Endothelial cell of umbilical vein (primary cell): Measurements from ENCODE around the gene PIK3AP1. TPM values are rescaled to one million over a fixed set of nuclear protein-coding genes. Genes with fewer than 3 reads are reported as not detected.

Experiments used
- BruUV-seq: library from RNA; stranded (reverse); fragments of 400-500 nt; replicated peaks from 2 replicates; lab custom pipeline; 2021; lab: Mats Ljungman, UMichigan
- CTCF ChIA-PET: fragments of 300-600, 350-600 bp; sonication (Branson Sonifier 250); formaldehyde crosslinking; loops from one replicate; lab custom pipeline; 2021; ENCODE audit warnings: antibody characterized with exemption, inconsistent platforms; lab: Charles Lee
- POLR2A ChIA-PET: fragments of 300-600, 350-600 bp; sonication (Branson Sonifier 250); formaldehyde crosslinking; loops from one replicate; lab custom pipeline; 2021; ENCODE audit warnings: antibody characterized with exemption, inconsistent platforms; lab: Charles Lee
- DNase-seq: peaks from one replicate; pipeline ENCODE4 v3.0.0-alpha.2; 2011; ENCODE audit warnings: low read depth, low spot score
- FAIRE-seq: peaks from 2 replicates; lab custom pipeline; 2011; peaks lifted over from hg19 to GRCh38; lab: Jason Lieb, UNC
- H2AFZ ChIP-seq: 2 replicates; pipeline ENCODE4 v1.6.0; 2012; ENCODE audit warnings: low read depth, low read length, control low read depth, inconsistent platforms
- H3K27ac ChIP-seq: 2 replicates; pipeline ENCODE4 v1.5.1; 2011; ENCODE audit warnings: low read depth, mild to moderate bottlenecking, control low read depth, low read length, moderate library complexity; ENCODE audit not compliant: insufficient read depth
- H3K27me3 ChIP-seq, 2 experiments: 2 replicates each; pipeline versions ENCODE4 v1.6.0 to v1.6.1; 2011; ENCODE audit warnings: low read length in 2 of 2, mixed read lengths in 1 of 2; ENCODE audit not compliant: control insufficient read depth in 2 of 2, insufficient read depth in 2 of 2
- H3K36me3 ChIP-seq, 2 experiments: 2 replicates in 1 of 2; 3 replicates in 1 of 2; pipeline ENCODE4 v1.5.1; 2011; ENCODE audit warnings: low read length in 2 of 2, mild to moderate bottlenecking in 1 of 2, moderate library complexity in 1 of 2; ENCODE audit not compliant: control insufficient read depth in 2 of 2, insufficient read depth in 2 of 2; ENCODE audit errors: extremely low read depth in 1 of 2
- H3K4me1 ChIP-seq: 3 replicates; pipeline ENCODE4 v1.5.1; 2011; ENCODE audit warnings: mild to moderate bottlenecking, low read length; ENCODE audit not compliant: control insufficient read depth, insufficient read depth; ENCODE audit errors: extremely low read depth
- H3K4me2 ChIP-seq: 2 replicates; pipeline ENCODE4 v1.6.1; 2011; ENCODE audit warnings: low read length, control low read depth, mixed read lengths; ENCODE audit not compliant: insufficient read depth
- H3K4me3 ChIP-seq, 3 experiments: fragments of 200-600 bp in 1 of 3; sonication (generic), shearing (Covaris generic) in 1 of 3; replicated peaks in 1 of 3; 2 replicates each; pipeline ENCODE4 v1.5.1; 2011 to 2016; ENCODE audit warnings: control low read depth in 3 of 3, low read length in 3 of 3, mild to moderate bottlenecking in 2 of 3, inconsistent platforms in 1 of 3, low read depth in 1 of 3, moderate library complexity in 1 of 3; ENCODE audit not compliant: insufficient read depth in 1 of 3
- H3K79me2 ChIP-seq: 2 replicates; pipeline ENCODE4 v1.6.0; 2012; ENCODE audit warnings: low read length, inconsistent platforms; ENCODE audit not compliant: control insufficient read depth, insufficient read depth
- H3K9ac ChIP-seq: replicated peaks from 2 replicates; pipeline ENCODE3; 2011; ENCODE audit warnings: low read length, control low read depth; ENCODE audit not compliant: insufficient read depth; ENCODE audit errors: extremely low read depth
- H3K9me1 ChIP-seq: replicated peaks from 3 replicates; pipeline ENCODE4 v1.6.0; 2011; ENCODE audit warnings: mild to moderate bottlenecking, low read length; ENCODE audit not compliant: control insufficient read depth, insufficient read depth; ENCODE audit errors: extremely low read depth
- H3K9me3 ChIP-seq: replicated peaks from 2 replicates; pipeline ENCODE4 v1.5.1; 2012; ENCODE audit warnings: low read length, inconsistent platforms; ENCODE audit not compliant: control insufficient read depth, insufficient read depth
- H4K20me1 ChIP-seq: replicated peaks from 2 replicates; pipeline ENCODE3; 2011; ENCODE audit warnings: mild to moderate bottlenecking, low read length; ENCODE audit not compliant: control insufficient read depth, insufficient read depth; ENCODE audit errors: extremely low read depth
- EZH2 ChIP-seq: IDR thresholded peaks from 2 replicates; pipeline ENCODE4 v1.6.1; 2012; ENCODE audit warnings: borderline replicate concordance, low read depth, mild to moderate bottlenecking, moderate library complexity, low read length, inconsistent platforms; ENCODE audit not compliant: severe bottlenecking
- FOS ChIP-seq: IDR thresholded peaks from 2 replicates; pipeline ENCODE4 v1.6.1; 2011; ENCODE audit warnings: mild to moderate bottlenecking, low read length, moderate library complexity, borderline replicate concordance; ENCODE audit not compliant: insufficient read depth
- GATA2 ChIP-seq: IDR thresholded peaks from 2 replicates; pipeline ENCODE4 v1.7.0; 2011; ENCODE audit warnings: low read depth, mild to moderate bottlenecking, moderate library complexity, mixed read lengths, low read length; ENCODE audit not compliant: insufficient read length, insufficient read depth
- JUN ChIP-seq: IDR thresholded peaks from 2 replicates; pipeline ENCODE4 v1.6.1; 2011; ENCODE audit warnings: borderline replicate concordance, low read depth; ENCODE audit not compliant: insufficient read length, insufficient read depth
- MYC ChIP-seq: IDR thresholded peaks from one replicate; pipeline ENCODE4 v1.6.1; 2011; ENCODE audit warnings: mild to moderate bottlenecking, low read depth, low read length
- POLR2A ChIP-seq: IDR thresholded peaks from 2 replicates; pipeline ENCODE4 v1.6.1; 2012; ENCODE audit warnings: low read depth, mild to moderate bottlenecking, control low read depth, low read length
- POLR2AphosphoS5 ChIP-seq: IDR thresholded peaks from 2 replicates; pipeline ENCODE4 v1.6.1; 2012; ENCODE audit warnings: low read depth, mild to moderate bottlenecking, control low read depth, low read length, moderate library complexity; ENCODE audit not compliant: insufficient read depth
- dilution Hi-C: fragments of 300-500 bp; cut with MboI; formaldehyde crosslinking; loops from one replicate; pipeline ENCODE4 v1.15.0; 2019; ENCODE audit warnings: low sequenced_read_pairs; ENCODE audit not compliant: extremely low pct_ligation_motif_present
- intact Hi-C: fragments of 100-400 bp; cut with micrococcal nuclease; formaldehyde crosslinking; loops from one replicate; pipeline ENCODE4 v1.10.0; 2022
- polyA plus RNA-seq, 4 experiments: library from polyadenylated mRNA; depleted of rRNA in 3 of 4; stranded (reverse) in 3 of 4; unstranded in 1 of 4; fragments of >200 nt; gene quantifications; 2 replicates each; pipeline versions ENCODE4 v1.2.1 to v1.2.3, GENCODE V29; 2011 to 2012; ENCODE audit warnings: missing spikeins in 1 of 4
- total RNA-seq: library from RNA; stranded (reverse); gene quantifications from 2 replicates; pipeline ENCODE4 v1.2.3, GENCODE V29; 2021
- TF ChIP-seq, protein P1 (sequence below), 2 donors: IDR thresholded peaks; 1 replicate in 1 of 2; 2 replicates in 1 of 2; pipeline ENCODE4 v1.5.1; 2011; ENCODE audit warnings: low read length in 2 of 2, mild to moderate bottlenecking in 2 of 2, moderate library complexity in 2 of 2, control low read depth in 1 of 2, inconsistent platforms in 1 of 2, low read depth in 1 of 2; ENCODE audit not compliant: insufficient read depth in 1 of 2; ENCODE audit errors: extremely low read depth in 1 of 2
- TF ChIP-seq, protein P2 (sequence below): IDR thresholded peaks from 2 replicates; pipeline ENCODE4 v1.6.1; 2011; ENCODE audit not compliant: insufficient read depth, insufficient read length

PIK3AP1 gene
- total and polyA plus RNA-seq, 2 donors (not counting 3 experiments of a cell fraction or from before 2014, with no cell fraction given) = 0.04 TPM; not detected in 1

DNA sequence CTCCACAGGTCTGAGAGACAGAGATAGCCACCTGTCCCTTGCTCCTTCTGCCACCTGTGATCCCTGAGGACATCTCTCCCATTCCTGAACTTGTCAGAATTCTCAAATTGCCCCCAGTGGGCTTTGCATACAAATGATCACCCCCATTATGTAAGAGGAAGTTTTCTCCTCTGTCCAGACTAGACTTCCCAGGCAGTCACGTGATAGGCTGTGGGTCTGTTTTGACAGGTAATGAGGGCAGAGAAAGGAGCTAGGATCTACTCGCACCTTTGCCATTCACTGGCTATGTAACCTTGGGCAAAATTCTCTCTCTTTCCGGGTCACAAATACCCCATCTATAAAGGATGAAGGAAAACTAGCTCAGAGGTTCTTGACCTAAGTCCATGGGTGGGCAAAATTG lies 112.1 kb downstream of the PIK3AP1 start:
- Histone ChIP-seq H4K20me1 (no peaks in the 10 kb centered on the region), H3K9ac (no peak overlapping the region), H3K27ac (no peak overlapping the region), H3K27me3 (peaks cover 3 to 17% of the 10 kb centered on the region in 2 experiments), H3K79me2 (no peaks in the 10 kb centered on the region), H3K9me3 (no peaks in the 10 kb centered on the region), H3K4me3 (no peak overlapping the region), H3K9me1 (no peaks in the 10 kb centered on the region), H2AFZ (no peak overlapping the region), H3K4me1 (no peaks in the 10 kb centered on the region), H3K36me3 (no peaks in the 10 kb centered on the region), H3K4me2 (no peak overlapping the region)
- BruUV-seq = no TSS peak
- dilution Hi-C loops (no loop called here), intact Hi-C loops (no loop called here)
- no peak for DNase-seq
- POLR2A ChIA-PET = no interaction called here
- FAIRE-seq = no peak
- TF ChIP-seq JUN = no peak
- TF ChIP-seq, protein P1, sequence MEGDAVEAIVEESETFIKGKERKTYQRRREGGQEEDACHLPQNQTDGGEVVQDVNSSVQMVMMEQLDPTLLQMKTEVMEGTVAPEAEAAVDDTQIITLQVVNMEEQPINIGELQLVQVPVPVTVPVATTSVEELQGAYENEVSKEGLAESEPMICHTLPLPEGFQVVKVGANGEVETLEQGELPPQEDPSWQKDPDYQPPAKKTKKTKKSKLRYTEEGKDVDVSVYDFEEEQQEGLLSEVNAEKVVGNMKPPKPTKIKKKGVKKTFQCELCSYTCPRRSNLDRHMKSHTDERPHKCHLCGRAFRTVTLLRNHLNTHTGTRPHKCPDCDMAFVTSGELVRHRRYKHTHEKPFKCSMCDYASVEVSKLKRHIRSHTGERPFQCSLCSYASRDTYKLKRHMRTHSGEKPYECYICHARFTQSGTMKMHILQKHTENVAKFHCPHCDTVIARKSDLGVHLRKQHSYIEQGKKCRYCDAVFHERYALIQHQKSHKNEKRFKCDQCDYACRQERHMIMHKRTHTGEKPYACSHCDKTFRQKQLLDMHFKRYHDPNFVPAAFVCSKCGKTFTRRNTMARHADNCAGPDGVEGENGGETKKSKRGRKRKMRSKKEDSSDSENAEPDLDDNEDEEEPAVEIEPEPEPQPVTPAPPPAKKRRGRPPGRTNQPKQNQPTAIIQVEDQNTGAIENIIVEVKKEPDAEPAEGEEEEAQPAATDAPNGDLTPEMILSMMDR (IDR thresholded peaks at IDR 0.05; ENCODE audit: extremely low read depth in 1 of 2, insufficient read depth in 1 of 2, low read depth in 1 of 2, low read length in 2 of 2) = no peak
- TF ChIP-seq GATA2 = no peak
- no peak for TF ChIP-seq MYC
- CTCF ChIA-PET = no interaction called here

DNA sequence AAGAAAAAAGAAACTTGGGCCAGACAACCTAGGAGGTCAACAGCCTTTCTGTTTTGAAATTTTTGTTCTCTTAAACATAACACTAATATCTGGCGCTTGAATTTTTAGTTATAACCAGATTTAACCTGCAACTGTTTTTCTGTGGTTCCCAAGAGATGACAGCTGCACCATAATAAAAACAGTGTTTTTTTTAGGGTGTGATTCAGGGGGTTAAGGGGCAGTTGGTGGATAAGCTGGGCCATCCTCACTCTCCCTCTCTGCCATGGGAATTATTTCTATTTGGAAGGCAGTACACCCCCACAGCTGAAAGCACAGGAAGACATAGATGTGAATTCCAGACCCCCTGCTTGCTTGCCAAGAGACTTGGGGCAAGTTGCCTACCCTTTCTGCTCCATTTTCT lies 113.4 kb downstream of the PIK3AP1 start:
- no peak overlapping the region for H2AFZ ChIP-seq
- no peak overlapping the region for H3K4me2 ChIP-seq
- dilution Hi-C loops (no loop called here), intact Hi-C loops (no loop called here)
- ChIA-PET POLR2A (no interaction called here), CTCF (no interaction called here)
- no peaks in the 10 kb centered on the region for H3K79me2 ChIP-seq
- H3K9ac ChIP-seq = no peak overlapping the region
- no peaks in the 10 kb centered on the region for H3K36me3 ChIP-seq
- H3K9me1 ChIP-seq = no peaks in the 10 kb centered on the region
- TF ChIP-seq JUN = no peak
- TF ChIP-seq POLR2A = no peak
- no peak for TF ChIP-seq FOS
- TF ChIP-seq GATA2 = no peak
- no peak for TF ChIP-seq EZH2
- no peak for TF ChIP-seq POLR2AphosphoS5
- TF ChIP-seq MYC = no peak
- TF ChIP-seq, protein P2, sequence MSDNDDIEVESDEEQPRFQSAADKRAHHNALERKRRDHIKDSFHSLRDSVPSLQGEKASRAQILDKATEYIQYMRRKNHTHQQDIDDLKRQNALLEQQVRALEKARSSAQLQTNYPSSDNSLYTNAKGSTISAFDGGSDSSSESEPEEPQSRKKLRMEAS = no peak
- TF ChIP-seq, protein P1 (IDR thresholded peaks at IDR 0.05; ENCODE audit: extremely low read depth in 1 of 2, insufficient read depth in 1 of 2, low read depth in 1 of 2, low read length in 2 of 2) = no peak
- H3K4me3 ChIP-seq = no peak overlapping the region
- peaks cover 5 to 17% of the 10 kb centered on the region in 2 experiments for H3K27me3 ChIP-seq
- H3K9me3 ChIP-seq = no peaks in the 10 kb centered on the region
- FAIRE-seq (no peak), DNase-seq (no peak)
- H3K4me1 ChIP-seq = no peaks in the 10 kb centered on the region
- BruUV-seq = no TSS peak
- H4K20me1 ChIP-seq = no peaks in the 10 kb centered on the region
- no peak overlapping the region for H3K27ac ChIP-seq
